HPDE6-E6E7 (cell line): ENCODE data around the gene MMP17.
"Not testable (repeated sequence)": the region's sequence is repeated elsewhere in the genome, so short reads cannot be mapped to it uniquely, and the experiment has no call there.

Experiments
- DNase-seq: peaks from one replicate; pipeline ENCODE4 v3.0.0; 2011; ENCODE audit warnings: missing footprints; ENCODE audit errors: extremely low spot score

The MMP17 gene

GRCh38 chr12:131799828-131800593 lies 28.2 kb upstream of the MMP17 start:
- DNase-seq: no peak

GRCh38 chr12:131800594-131801135 lies 27.5 kb upstream of the MMP17 start:
- no peak for DNase-seq

DNA sequence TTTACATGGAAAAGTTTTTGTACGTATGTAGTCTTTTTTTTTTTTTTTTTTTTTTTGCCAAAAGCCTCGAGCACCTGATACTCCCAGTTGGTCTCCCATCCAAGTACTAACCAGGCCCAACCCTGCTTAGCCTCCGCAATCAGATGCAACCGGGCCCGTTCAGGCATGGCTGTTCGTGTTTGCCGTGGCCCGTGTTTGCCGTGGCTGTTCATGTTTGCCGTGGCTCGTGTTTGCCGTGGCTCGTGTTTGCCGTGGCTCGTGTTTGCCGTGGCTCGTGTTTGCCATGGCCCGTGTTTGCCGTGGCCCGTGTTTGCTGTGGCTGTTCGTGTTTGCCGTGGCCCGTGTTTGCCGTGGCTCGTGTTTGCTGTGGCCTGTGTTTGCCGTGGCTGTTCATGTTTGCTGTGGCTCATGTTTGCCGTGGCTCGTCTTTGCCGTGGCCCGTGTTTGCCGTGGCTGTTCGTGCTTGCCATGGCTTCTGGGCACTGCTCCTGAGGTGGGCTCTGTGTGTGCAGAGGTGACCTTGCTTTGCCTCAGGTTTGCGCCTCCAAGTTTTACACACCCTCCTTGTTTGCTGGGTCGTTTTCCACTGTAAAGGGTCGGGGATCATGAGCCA lies 26.8 kb upstream of the MMP17 start:
- DNase-seq: no peak

DNA sequence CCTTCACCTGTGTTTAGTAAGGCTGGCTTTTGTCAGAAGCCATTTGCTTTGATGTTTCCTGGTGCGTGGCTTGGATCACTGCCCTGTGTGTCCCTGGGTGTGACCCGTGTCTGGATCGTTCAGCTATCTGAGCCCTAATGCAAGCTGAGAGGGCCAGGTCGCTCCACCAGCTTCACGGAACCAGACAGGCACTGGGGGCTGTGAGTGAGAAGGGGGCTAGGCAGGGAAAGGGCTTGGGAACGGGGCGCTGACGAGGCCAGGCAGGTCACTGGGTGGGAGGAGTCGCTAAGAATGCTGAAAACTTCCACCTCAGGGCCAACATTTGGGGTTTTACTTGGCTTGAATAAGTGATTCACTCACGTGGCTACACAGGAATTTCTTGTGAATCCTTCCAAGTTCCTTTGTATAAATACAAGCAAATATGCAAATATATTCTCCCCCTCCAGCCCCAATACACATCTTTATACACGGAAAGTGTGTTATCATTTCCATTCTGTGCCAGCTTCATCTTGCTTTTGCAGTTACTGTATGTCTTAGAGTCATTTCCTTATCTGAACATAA lies 24.2 kb upstream of the MMP17 start:
- DNase-seq: no peak

- no peak for DNase-seq
Measured at GRCh38 chr12:131805421-131805820, 22.8 kb upstream of the MMP17 start.

GRCh38 chr12:131806674-131807073 lies 21.5 kb upstream of the MMP17 start:
- DNase-seq: no peak

DNA sequence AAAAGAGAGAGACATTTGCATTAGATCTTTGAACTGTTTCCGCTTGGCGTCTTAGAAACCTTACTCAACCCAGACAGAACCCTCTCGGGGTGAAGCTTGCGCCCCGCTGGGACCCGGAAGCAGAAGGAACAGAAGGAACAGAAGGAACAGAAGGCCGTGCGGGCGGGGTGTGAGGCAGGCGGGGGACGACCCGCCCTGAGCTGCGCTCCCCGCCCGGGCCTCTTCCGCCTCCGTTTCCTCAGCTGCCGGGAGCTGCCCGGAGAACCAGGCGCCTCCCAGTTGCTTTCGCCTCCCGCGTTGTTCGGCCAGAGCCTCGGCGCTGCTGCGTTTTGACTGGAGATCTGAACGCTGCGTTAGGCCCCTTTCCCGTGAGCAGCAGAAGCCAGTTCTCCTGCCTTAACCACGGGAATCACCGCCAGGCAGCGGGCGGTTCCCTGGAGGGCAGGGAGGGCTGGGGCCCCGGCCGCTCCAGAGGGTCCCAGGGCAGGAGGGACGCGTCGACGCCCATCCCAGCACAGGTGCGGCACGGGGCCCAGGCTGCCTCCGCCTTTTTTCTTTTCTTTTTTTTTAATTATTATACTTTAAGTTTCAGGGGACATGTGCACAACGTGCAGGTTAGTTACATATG lies 19.3 kb upstream of the MMP17 start:
- DNase-seq: no peak

DNA sequence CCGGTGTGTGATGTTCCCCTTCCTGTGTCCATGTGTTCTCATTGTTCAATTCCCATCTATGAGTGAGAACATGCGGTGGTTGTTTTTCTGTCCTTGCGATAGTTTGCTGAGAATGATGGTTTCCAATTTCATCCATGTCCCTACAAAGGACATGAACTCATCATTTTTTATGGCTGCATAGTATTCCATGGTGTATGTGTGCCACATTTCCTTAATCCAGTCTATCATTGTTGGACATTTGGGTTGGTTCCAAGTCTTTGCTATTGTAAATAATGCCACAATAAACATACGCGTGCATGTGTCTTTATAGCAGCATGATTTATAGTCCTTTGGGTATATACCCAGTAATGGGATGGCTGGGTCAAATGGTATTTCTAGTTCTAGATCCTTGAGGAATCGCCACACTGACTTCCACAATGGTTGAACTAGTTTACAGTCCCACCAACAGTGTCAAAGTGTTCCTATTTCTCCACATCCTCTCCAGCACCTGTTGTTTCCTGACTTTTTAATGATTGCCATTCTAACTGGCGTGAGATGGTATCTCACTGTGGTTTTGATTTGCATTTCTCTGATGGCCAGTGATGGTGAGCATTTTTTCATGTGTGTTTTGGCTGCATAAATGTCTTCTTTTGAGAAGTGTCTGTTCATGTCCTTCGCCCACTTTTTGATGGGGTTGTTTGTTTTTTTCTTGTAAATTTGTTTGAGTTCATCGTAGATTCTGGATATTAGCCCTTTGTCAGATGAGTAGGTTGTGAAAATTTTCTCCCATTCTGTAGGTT lies 18.5 kb upstream of the MMP17 start:
- DNase-seq: not testable (repeated sequence)

- DNase-seq: no peak
Measured at GRCh38 chr12:131810726-131811125, 17.5 kb upstream of the MMP17 start.

- no peak for DNase-seq
Measured at GRCh38 chr12:131815131-131815530, 13.1 kb upstream of the MMP17 start.

DNA sequence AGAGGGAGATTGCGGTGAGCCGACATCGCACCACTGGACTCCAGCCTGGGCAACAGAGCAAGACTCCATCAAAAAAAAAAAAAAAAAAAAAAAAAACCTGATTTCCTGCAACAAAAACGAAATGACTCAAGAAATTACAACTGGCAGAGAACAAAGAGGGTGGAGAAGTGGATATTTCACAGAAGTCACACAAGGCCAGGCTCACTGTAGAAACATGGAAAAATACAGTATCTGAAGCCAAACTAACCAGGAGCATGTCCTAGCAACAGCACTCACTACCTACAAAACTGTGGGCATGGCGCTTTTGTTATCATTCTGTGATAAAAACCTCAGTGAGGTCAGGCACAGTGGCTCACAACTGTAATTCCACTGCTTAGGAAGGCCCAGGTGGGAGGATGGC lies 11.7 kb upstream of the MMP17 start:
- no peak for DNase-seq

- no peak for DNase-seq
Measured at GRCh38 chr12:131817241-131817640, 11.0 kb upstream of the MMP17 start.

DNA sequence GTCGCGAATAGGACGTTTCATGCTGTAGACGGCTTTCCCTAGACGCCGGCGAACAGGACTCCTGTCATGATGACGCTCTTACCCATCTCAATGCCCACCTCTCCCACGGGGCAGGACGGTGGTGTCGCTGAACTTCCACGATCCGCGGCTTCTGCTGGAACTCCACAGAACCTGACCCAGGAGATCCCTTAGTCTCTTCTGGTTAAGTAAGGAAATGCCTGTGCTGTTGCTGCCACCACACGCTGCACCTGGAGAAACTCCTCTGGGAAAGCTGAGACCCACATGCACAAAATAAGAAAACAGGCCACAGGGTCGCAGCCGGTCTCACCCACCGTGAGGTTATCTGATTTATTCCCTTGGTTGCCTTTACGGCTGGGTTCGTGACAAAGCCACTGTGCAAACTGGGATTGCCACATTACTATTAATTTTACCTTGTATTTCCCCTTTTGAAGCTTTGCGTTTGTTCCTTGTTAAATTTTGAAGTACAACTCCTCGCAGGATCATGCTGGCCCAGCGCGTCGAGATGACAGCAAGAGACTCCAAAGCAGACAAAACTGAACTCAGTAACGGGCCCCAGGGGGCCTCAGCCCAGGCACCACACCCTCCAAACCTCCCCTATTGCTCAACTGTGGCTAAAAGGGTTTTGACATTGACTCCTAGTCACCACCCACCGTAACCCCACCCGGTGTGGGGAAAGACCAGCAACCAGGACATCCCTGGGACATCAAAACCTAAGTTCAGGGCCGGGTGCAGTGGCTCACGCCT lies 9.2 kb upstream of the MMP17 start:
- no peak for DNase-seq

- no peak for DNase-seq
Measured at GRCh38 chr12:131824450-131824849, 3.7 kb upstream of the MMP17 start.

- DNase-seq: no peak
Measured at GRCh38 chr12:131825146-131825892, 2.9 kb upstream of the MMP17 start.

DNA sequence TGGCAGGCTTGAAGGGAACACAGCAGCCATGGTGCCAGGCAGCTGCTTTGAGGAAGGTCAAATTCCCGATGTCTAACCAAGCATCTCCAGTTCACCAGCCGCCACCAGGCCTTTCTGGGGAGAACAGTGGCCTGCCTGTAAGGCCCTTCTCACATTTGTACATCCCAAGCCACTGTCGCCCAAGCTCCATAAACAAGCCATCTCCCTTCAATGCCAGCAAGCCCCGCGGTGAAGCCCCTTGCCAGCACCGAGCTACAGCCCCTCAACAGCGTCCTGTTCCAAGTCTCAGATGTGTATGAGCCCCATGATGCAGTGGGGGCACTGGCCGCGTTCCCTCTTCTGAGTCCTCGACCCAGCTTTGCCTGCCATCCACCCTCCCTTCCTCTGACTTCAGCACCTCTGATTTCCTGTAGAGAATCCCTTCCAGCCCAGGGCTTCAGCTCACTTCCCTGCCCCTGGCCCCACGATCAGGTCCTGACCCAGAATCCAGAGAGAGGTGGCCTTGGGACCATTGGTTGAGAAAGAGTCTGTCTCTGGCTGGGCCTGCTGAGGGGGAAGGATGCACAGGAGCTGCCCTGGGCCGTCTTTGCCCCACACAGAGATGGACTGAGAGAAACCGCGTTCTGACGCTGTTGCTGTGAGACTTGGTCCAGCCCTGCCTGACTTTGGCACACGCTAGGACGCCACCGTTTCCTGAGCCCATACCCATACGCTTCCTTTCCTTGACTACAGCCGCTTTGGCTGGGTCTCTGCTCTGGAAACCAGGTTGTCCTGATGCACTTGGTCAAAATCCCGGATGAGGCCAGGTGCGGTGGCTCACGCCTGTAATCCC lies 1.9 kb upstream of the MMP17 start:
- no peak for DNase-seq

DNA sequence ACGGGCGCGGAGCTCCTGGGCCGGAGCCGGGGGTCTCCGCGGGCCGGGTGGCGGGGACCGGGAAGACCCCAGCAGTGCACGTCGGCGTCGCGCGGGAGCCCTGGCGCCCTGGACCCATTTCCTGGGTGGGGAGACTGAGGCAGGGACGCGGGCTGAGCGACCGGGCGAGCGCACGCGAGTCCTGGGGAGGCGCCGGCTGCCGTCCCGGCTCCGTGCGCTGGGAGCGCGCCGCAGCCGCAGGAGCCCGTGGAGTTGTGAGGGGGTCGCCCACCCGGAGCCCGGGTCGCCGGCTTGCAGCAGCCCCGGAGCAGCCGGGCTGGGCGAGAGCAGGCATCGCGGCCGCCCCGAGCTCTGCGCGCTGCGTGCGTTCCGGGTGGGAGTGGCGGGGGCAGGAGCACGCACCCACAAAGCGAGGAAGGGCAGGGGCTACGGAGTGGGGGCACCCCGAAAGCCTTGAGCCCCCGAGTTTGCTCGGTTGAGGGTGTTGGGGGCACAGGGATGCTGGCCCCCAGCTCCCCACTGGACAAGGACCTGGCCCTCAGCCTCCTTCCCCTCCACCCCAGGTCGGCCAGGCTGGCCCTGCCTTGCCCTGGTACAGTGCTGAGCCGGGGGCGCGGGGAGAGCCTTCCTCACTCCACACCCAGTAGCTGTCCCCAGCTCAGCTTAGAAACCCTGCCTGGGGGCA lies 620 bp downstream of the MMP17 start:
- DNase-seq: no peak

GRCh38 chr12:131829356-131829747 lies 1.2 kb downstream of the MMP17 start:
- no peak for DNase-seq
